Measurements from ENCODE around the gene ZBTB47.

DNA sequence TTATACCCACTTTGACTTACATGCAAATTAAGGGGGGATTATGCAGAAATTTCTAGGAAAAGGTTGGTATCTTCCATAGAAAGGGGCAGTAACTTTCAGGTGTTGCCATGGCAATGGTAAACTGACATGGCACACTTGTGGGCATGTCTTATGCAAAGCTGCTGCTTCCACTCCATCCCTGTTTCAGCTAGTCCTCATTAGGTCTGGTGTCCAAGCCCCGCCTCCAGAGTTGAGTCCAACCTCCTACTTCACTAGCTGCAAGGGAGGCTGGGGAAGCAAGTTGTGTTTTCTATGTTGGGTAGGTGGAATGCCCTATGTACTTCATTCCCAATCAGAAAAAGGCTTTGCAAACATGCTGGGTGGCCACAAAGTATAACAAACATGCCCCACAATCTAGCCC lies 17.2 kb downstream of the ZBTB47 start:
- TF ChIP-seq, protein P1, sequence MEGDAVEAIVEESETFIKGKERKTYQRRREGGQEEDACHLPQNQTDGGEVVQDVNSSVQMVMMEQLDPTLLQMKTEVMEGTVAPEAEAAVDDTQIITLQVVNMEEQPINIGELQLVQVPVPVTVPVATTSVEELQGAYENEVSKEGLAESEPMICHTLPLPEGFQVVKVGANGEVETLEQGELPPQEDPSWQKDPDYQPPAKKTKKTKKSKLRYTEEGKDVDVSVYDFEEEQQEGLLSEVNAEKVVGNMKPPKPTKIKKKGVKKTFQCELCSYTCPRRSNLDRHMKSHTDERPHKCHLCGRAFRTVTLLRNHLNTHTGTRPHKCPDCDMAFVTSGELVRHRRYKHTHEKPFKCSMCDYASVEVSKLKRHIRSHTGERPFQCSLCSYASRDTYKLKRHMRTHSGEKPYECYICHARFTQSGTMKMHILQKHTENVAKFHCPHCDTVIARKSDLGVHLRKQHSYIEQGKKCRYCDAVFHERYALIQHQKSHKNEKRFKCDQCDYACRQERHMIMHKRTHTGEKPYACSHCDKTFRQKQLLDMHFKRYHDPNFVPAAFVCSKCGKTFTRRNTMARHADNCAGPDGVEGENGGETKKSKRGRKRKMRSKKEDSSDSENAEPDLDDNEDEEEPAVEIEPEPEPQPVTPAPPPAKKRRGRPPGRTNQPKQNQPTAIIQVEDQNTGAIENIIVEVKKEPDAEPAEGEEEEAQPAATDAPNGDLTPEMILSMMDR (conservative IDR thresholded peaks at IDR 0.05): no peak
- TF ChIP-seq EZH2 (IDR thresholded peaks at IDR 0.05; ENCODE audit: low read depth): no peak
